ENCODE data around the gene TP53BP2.

DNA sequence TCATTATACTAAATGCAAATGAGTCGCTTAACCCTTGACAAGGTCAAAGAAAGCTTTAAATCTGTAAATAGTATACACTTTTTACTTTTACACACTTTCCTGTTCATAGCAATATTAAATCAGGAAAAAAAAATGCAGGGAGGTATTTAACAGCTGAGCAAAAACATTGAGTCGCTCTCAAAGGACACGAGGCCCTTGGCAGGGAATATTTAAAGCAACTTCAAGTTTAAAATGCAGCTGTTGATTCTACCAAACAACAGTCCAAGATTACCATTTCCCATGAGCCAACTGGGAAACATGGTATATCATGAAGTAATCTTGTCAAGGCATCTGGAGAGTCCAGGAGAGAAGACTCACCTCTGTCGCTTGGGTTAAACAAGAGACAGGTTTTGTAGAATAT, 70.7 kb downstream of the TP53BP2 start:
- TF ChIP-seq POLR2A (IDR thresholded peaks at IDR 0.05; ENCODE audit: low read depth, low read length) (no peak), POLR2AphosphoS5 (IDR thresholded peaks at IDR 0.05; ENCODE audit: insufficient read depth, low read depth, low read length) (no peak)
